AG10803 (cell line): Measurements from ENCODE around the gene BATF.

ENCODE experiments used
- DNase-seq: peaks from one replicate; pipeline ENCODE4 v3.0.0; 2010; ENCODE audit warnings: low read depth
- H3K4me3 ChIP-seq: 2 replicates; pipeline ENCODE4 v1.5.1; 2011; ENCODE audit warnings: mild to moderate bottlenecking, low read length, control low read depth
- TF ChIP-seq, protein P1 (sequence below): conservative IDR thresholded peaks from 2 replicates; pipeline ENCODE4 v1.5.1; 2011; ENCODE audit warnings: mild to moderate bottlenecking, low read length, control low read depth, inconsistent platforms

The BATF gene

DNA sequence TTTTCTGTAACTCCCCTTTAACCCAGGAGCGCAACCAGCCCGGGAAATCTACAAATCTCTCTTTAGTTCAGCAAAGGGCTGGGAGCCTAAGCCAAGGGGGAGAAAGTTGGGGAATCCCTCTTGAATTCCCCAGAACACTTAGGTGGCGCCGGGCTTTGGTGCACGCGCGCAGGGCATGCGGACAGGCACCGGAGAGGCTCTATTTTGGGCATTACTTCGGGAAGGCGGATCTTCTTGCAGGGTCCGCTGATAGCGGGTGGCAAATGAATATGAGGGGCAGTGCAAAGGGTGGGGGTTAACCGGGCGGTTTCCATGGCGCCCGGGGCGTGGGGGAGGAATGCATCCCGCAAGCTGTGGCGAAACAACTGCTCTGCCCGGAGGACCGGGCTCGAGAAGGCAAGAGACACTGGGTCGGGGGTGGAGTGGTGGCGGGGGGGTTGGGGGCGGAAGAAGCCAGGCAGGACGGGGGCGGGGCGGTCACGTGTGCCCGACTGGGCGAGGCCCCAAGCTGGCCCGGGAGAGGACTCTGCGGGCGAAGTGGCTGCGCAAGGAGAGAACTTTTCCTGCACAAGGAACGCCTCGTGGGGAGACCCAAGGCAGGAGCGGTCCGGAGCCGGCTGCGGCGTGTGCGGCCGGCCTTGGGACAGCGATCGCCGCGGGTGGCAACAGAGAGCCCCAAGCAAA lies 56.0 kb downstream of the BATF start, which contains the start of gene FLVCR2:
TSS of gene FLVCR2 (plus strand) at position 519 of the 684 bp plus-strand sequence. CDS start 353 bp downstream, outside the sequence.
- peak within 1 kb of the TSS; percentile 59 for H3K4me3 ChIP-seq
- TF ChIP-seq, protein P1, sequence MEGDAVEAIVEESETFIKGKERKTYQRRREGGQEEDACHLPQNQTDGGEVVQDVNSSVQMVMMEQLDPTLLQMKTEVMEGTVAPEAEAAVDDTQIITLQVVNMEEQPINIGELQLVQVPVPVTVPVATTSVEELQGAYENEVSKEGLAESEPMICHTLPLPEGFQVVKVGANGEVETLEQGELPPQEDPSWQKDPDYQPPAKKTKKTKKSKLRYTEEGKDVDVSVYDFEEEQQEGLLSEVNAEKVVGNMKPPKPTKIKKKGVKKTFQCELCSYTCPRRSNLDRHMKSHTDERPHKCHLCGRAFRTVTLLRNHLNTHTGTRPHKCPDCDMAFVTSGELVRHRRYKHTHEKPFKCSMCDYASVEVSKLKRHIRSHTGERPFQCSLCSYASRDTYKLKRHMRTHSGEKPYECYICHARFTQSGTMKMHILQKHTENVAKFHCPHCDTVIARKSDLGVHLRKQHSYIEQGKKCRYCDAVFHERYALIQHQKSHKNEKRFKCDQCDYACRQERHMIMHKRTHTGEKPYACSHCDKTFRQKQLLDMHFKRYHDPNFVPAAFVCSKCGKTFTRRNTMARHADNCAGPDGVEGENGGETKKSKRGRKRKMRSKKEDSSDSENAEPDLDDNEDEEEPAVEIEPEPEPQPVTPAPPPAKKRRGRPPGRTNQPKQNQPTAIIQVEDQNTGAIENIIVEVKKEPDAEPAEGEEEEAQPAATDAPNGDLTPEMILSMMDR, result no peak
- peak; percentile 43 for DNase-seq

- DNase-seq, result peak; percentile 24
- H3K4me3 ChIP-seq, result peak overlapping the region; percentile 59
- TF ChIP-seq, protein P1, result no peak; the same call in 1 of the 2 replicates
Measured at GRCh38 chr14:75578786-75579337, 56.6 kb downstream of the BATF start.

DNA sequence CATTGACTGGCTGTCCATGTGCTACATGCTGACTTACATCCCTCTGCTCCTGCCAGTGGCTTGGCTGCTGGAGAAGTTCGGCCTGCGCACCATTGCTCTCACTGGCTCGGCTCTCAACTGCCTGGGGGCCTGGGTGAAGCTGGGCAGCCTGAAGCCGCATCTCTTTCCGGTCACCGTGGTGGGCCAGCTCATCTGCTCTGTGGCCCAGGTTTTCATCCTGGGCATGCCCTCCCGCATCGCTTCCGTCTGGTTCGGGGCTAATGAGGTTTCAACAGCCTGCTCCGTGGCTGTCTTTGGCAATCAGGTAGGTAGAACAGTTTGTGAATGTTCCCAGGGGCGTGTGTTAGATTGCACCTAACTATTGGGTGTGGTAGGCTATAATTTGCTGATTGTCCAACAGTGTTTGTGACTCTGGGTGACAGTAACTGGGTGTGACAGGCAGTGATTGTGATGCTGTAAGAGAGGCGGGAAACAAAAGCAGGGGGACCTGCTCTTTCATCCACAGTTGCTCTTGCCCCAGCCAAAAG lies 57.1 kb downstream of the BATF start:
- DNase-seq, result no peak
- TF ChIP-seq, protein P1, result no peak
- peak overlapping the region; percentile 59 for H3K4me3 ChIP-seq

DNA sequence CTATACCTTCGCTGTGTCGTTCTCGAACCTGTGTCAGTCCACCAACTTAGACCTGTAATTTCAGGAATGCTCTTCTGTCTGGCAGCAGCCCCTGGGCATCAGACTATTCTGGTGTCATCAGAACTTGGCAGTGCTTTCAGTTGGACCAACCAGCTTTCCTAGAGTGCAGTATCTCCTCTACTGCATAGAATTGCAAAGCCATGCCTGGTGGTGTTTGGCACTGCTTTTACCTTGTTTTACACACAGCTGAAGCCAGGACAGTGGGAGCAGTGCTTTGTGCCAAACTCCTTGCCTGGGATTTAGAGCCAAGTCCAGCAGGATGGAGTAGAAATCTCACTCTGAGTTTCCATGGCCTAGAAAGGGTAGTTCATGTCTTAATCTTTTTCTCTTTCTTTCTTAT lies 57.6 kb downstream of the BATF start:
- no peak for DNase-seq
- TF ChIP-seq, protein P1, result no peak
- H3K4me3 ChIP-seq, result no peak overlapping the region

GRCh38 chr14:75587388-75587787 lies 65.1 kb downstream of the BATF start:
- no peak overlapping the region for H3K4me3 ChIP-seq
- DNase-seq, result no peak
- TF ChIP-seq, protein P1, result no peak

DNA sequence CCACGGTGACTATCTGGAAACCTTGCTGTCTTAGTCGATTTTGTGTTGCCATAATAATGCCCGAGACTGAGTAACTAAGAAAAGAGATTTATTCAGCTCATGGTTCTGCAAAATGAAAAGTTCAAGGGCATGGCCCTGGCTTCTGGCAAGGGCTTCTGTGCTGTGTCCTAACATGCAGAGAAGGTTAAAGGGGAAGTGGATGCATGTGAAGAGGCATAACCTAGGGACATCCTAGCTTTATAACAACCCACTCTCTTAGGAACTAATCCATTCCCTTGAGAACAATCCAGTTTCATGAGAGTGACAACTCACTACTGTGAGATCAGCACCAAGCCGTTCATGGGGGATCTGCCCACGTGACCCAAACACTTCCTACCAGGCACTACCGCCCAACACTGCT lies 67.7 kb downstream of the BATF start:
- H3K4me3 ChIP-seq, result no peak overlapping the region
- DNase-seq, result no peak
- TF ChIP-seq, protein P1, result no peak
